ENCODE measurements around the gene DPF3.

DNA sequence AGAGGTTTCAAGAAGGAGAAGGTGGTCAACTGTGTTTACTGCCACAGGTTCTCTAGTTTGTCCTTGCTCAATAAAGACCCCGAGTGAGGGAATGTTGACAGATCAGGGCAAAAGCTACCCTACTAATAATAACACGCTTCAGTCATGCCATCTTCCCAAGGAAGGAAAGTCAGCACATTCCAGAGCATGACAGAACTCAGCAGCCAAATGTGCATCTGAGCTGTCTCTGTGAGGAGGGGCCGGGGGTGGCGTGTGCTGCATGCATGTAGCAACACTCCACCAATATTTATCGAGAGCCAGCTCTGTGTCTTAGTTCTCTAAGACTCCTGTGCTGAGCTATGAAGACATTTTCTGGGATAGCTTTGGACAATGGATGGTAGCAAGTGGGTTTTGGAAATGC, 260.4 kb downstream of the DPF3 start:
- TF ChIP-seq TARDBP (IDR thresholded peaks at IDR 0.05) (no peak), SP1 (IDR thresholded peaks at IDR 0.05) (no peak), BHLHE40 (IDR thresholded peaks at IDR 0.05; ENCODE audit: borderline replicate concordance) (no peak)

Data from HEK293T (cell line).